ENCODE results near the gene SEPTIN10. TPM values are rescaled to one million over a fixed set of nuclear protein-coding genes. Genes with fewer than 3 reads are reported as not detected.

Gene SEPTIN10
- polyA plus RNA-seq, 2 donors: 44.8 to 45.9 TPM

GRCh38 chr2:109517118-109517889 is 96.5 kb downstream of the SEPTIN10 start:
- 57 to 67% methylated on average over 26 of the region's 26 CpGs for WGBS, 2 donors
- H3K27me3 ChIP-seq (ENCODE audit: control insufficient read depth in 1 of 2, insufficient read depth in 2 of 2, low read length in 2 of 2): no peaks in the 10 kb centered on the region
- H3K27ac ChIP-seq (ENCODE audit: low read depth in 2 of 2, low read length in 1 of 2): peak overlapping the region in 1 of 2 donors; percentile 28
- no peak overlapping the region for H3K4me3 ChIP-seq (ENCODE audit: low read depth in 1 of 2, low read length in 2 of 2)
- H3K9me3 ChIP-seq (ENCODE audit: control insufficient read depth in 2 of 2, insufficient read depth in 1 of 2, low read depth in 1 of 2, low read length in 1 of 2): no peaks in the 10 kb centered on the region
- peaks cover 11 to 27% of the 10 kb centered on the region in 2 donors for H3K4me1 ChIP-seq (ENCODE audit: control insufficient read depth in 2 of 2, insufficient read depth in 2 of 2, low read length in 1 of 2)
- no peaks in the 10 kb centered on the region for H3K36me3 ChIP-seq (ENCODE audit: control insufficient read depth in 2 of 2, insufficient read depth in 2 of 2, low read length in 1 of 2)

- no peak overlapping the region for H3K27ac ChIP-seq (ENCODE audit: low read depth in 2 of 2, low read length in 1 of 2)
- peaks cover 11 to 27% of the 10 kb centered on the region in 2 donors for H3K4me1 ChIP-seq (ENCODE audit: control insufficient read depth in 2 of 2, insufficient read depth in 2 of 2, low read length in 1 of 2)
- WGBS, 2 donors: 49 to 69% methylated on average over 20 of the region's 20 CpGs
Measured at GRCh38 chr2:109516445-109517117, 97.2 kb downstream of the SEPTIN10 start.

GRCh38 chr2:109514857-109515256 is 98.9 kb downstream of the SEPTIN10 start:
- Histone ChIP-seq H3K4me1 (ENCODE audit: control insufficient read depth in 2 of 2, insufficient read depth in 2 of 2, low read length in 1 of 2) (peaks cover 11 to 25% of the 10 kb centered on the region in 2 donors), H3K9me3 (ENCODE audit: control insufficient read depth in 2 of 2, insufficient read depth in 1 of 2, low read depth in 1 of 2, low read length in 1 of 2) (no peaks in the 10 kb centered on the region), H3K4me3 (ENCODE audit: low read depth in 1 of 2, low read length in 2 of 2) (no peak overlapping the region), H3K27me3 (ENCODE audit: control insufficient read depth in 1 of 2, insufficient read depth in 2 of 2, low read length in 2 of 2) (no peaks in the 10 kb centered on the region), H3K27ac (ENCODE audit: low read depth in 2 of 2, low read length in 1 of 2) (peak overlapping the region; percentile 77 to 96), H3K36me3 (ENCODE audit: control insufficient read depth in 2 of 2, insufficient read depth in 2 of 2, low read length in 1 of 2) (no peaks in the 10 kb centered on the region)
- WGBS, 2 donors: 97% methylated on average over 5 of the region's 5 CpGs

More at GRCh38 chr2:109516445-109517117, 97.2 kb downstream of the SEPTIN10 start:
- Histone ChIP-seq H3K4me3 (ENCODE audit: low read depth in 1 of 2, low read length in 2 of 2) (no peak overlapping the region), H3K9me3 (ENCODE audit: control insufficient read depth in 2 of 2, insufficient read depth in 1 of 2, low read depth in 1 of 2, low read length in 1 of 2) (no peaks in the 10 kb centered on the region), H3K27me3 (ENCODE audit: control insufficient read depth in 1 of 2, insufficient read depth in 2 of 2, low read length in 2 of 2) (no peaks in the 10 kb centered on the region), H3K36me3 (ENCODE audit: control insufficient read depth in 2 of 2, insufficient read depth in 2 of 2, low read length in 1 of 2) (no peaks in the 10 kb centered on the region)

- no peaks in the 10 kb centered on the region for H3K27me3 ChIP-seq (ENCODE audit: control insufficient read depth in 1 of 2, insufficient read depth in 2 of 2, low read length in 2 of 2)
- H3K4me3 ChIP-seq (ENCODE audit: low read depth in 1 of 2, low read length in 2 of 2): no peak overlapping the region
- no peaks in the 10 kb centered on the region for H3K9me3 ChIP-seq (ENCODE audit: control insufficient read depth in 2 of 2, insufficient read depth in 1 of 2, low read depth in 1 of 2, low read length in 1 of 2)
- H3K4me1 ChIP-seq (ENCODE audit: control insufficient read depth in 2 of 2, insufficient read depth in 2 of 2, low read length in 1 of 2): peaks cover 11 to 25% of the 10 kb centered on the region in 2 donors
- H3K36me3 ChIP-seq (ENCODE audit: control insufficient read depth in 2 of 2, insufficient read depth in 2 of 2, low read length in 1 of 2): no peaks in the 10 kb centered on the region
- H3K27ac ChIP-seq (ENCODE audit: low read depth in 2 of 2, low read length in 1 of 2): peak overlapping the region; percentile 77 to 96
- 25 to 43% methylated on average over 20 of the region's 20 CpGs for WGBS, 2 donors
Measured at GRCh38 chr2:109513749-109514588, 99.8 kb downstream of the SEPTIN10 start.

GRCh38 chr2:109513230-109513629 is 100.5 kb downstream of the SEPTIN10 start:
- Histone ChIP-seq H3K27me3 (ENCODE audit: control insufficient read depth in 1 of 2, insufficient read depth in 2 of 2, low read length in 2 of 2) (no peaks in the 10 kb centered on the region), H3K27ac (ENCODE audit: low read depth in 2 of 2, low read length in 1 of 2) (no peak overlapping the region), H3K36me3 (ENCODE audit: control insufficient read depth in 2 of 2, insufficient read depth in 2 of 2, low read length in 1 of 2) (no peaks in the 10 kb centered on the region), H3K4me1 (ENCODE audit: control insufficient read depth in 2 of 2, insufficient read depth in 2 of 2, low read length in 1 of 2) (peaks cover 9 to 25% of the 10 kb centered on the region in 2 donors), H3K4me3 (ENCODE audit: low read depth in 1 of 2, low read length in 2 of 2) (no peak overlapping the region), H3K9me3 (ENCODE audit: control insufficient read depth in 2 of 2, insufficient read depth in 1 of 2, low read depth in 1 of 2, low read length in 1 of 2) (no peaks in the 10 kb centered on the region)
- WGBS, 2 donors: 92 to 98% methylated on average over 5 of the region's 5 CpGs

GRCh38 chr2:109512076-109512475 is 101.7 kb downstream of the SEPTIN10 start:
- WGBS, 2 donors: 77 to 95% methylated on average over 5 of the region's 5 CpGs
- peaks cover 9 to 25% of the 10 kb centered on the region in 2 donors for H3K4me1 ChIP-seq (ENCODE audit: control insufficient read depth in 2 of 2, insufficient read depth in 2 of 2, low read length in 1 of 2)

GRCh38 chr2:109511168-109511567 is 102.6 kb downstream of the SEPTIN10 start:
- peaks cover 9 to 20% of the 10 kb centered on the region in 2 donors for H3K4me1 ChIP-seq (ENCODE audit: control insufficient read depth in 2 of 2, insufficient read depth in 2 of 2, low read length in 1 of 2)
- no peaks in the 10 kb centered on the region for H3K27me3 ChIP-seq (ENCODE audit: control insufficient read depth in 1 of 2, insufficient read depth in 2 of 2, low read length in 2 of 2)
- no peak overlapping the region for H3K27ac ChIP-seq (ENCODE audit: low read depth in 2 of 2, low read length in 1 of 2)
- WGBS, 2 donors: 68 to 71% methylated on average over 3 of the region's 3 CpGs
- H3K4me3 ChIP-seq (ENCODE audit: low read depth in 1 of 2, low read length in 2 of 2): no peak overlapping the region
- H3K9me3 ChIP-seq (ENCODE audit: control insufficient read depth in 2 of 2, insufficient read depth in 1 of 2, low read depth in 1 of 2, low read length in 1 of 2): no peaks in the 10 kb centered on the region
- no peaks in the 10 kb centered on the region for H3K36me3 ChIP-seq (ENCODE audit: control insufficient read depth in 2 of 2, insufficient read depth in 2 of 2, low read length in 1 of 2)

More at GRCh38 chr2:109512076-109512475, 101.7 kb downstream of the SEPTIN10 start:
- no peaks in the 10 kb centered on the region for H3K9me3 ChIP-seq (ENCODE audit: control insufficient read depth in 2 of 2, insufficient read depth in 1 of 2, low read depth in 1 of 2, low read length in 1 of 2)
- no peaks in the 10 kb centered on the region for H3K36me3 ChIP-seq (ENCODE audit: control insufficient read depth in 2 of 2, insufficient read depth in 2 of 2, low read length in 1 of 2)
- no peak overlapping the region for H3K27ac ChIP-seq (ENCODE audit: low read depth in 2 of 2, low read length in 1 of 2)
- H3K27me3 ChIP-seq (ENCODE audit: control insufficient read depth in 1 of 2, insufficient read depth in 2 of 2, low read length in 2 of 2): no peaks in the 10 kb centered on the region
- no peak overlapping the region for H3K4me3 ChIP-seq (ENCODE audit: low read depth in 1 of 2, low read length in 2 of 2)

GRCh38 chr2:109510136-109511028 is 103.4 kb downstream of the SEPTIN10 start:
- H3K4me1 ChIP-seq (ENCODE audit: control insufficient read depth in 2 of 2, insufficient read depth in 2 of 2, low read length in 1 of 2): peaks cover 9 to 18% of the 10 kb centered on the region in 2 donors
- no peaks in the 10 kb centered on the region for H3K36me3 ChIP-seq (ENCODE audit: control insufficient read depth in 2 of 2, insufficient read depth in 2 of 2, low read length in 1 of 2)
- no peak overlapping the region for H3K4me3 ChIP-seq (ENCODE audit: low read depth in 1 of 2, low read length in 2 of 2)
- no peaks in the 10 kb centered on the region for H3K27me3 ChIP-seq (ENCODE audit: control insufficient read depth in 1 of 2, insufficient read depth in 2 of 2, low read length in 2 of 2)
- no peak overlapping the region for H3K27ac ChIP-seq (ENCODE audit: low read depth in 2 of 2, low read length in 1 of 2)
- WGBS, 2 donors: 53% methylated on average over 19 of the region's 19 CpGs
- H3K9me3 ChIP-seq (ENCODE audit: control insufficient read depth in 2 of 2, insufficient read depth in 1 of 2, low read depth in 1 of 2, low read length in 1 of 2): no peaks in the 10 kb centered on the region
